HG02642 (cell line): ENCODE data around the gene RSPH10B2.
A peak's percentile ranks its signal among the peaks of the same experiment; 100 is the strongest.
"Not testable (repeated sequence)": the region's sequence is repeated elsewhere in the genome, so short reads cannot be mapped to it uniquely, and the experiment has no call there.

Experiments used
- ATAC-seq: cut with Tn5 transposase; IDR thresholded peaks from one replicate; pipeline ENCODE4 v1.9.1; 2021; ENCODE audit warnings: mild to moderate bottlenecking; ENCODE audit not compliant: unreplicated experiment, poor library complexity

The RSPH10B2 gene

DNA sequence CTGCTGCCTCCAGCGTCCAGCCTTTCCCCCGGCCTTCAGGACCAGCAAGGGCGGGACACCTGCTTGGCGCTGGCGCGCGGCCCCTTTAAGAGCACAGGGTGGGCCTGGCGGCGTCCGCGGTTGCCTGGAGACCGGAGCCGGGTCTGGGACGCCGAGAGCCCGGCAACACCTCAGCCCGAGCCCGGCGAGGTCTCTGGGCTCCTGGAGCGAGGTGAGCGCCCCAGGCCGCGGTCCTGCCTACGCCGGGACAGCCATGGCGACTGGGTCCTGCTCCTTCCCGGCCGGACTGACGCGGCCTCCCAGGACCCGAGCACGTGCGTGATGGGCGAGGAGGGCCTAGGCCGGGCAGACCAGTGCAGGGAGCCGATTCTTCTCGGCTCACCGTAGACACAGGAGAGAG is at the start of gene RSPH10B2:
RSPH10B2 (plus strand) TSS at position 140 of the 400 bp plus-strand sequence. CDS start 3,575 bp downstream, outside the sequence.
- not testable (repeated sequence) for ATAC-seq

DNA sequence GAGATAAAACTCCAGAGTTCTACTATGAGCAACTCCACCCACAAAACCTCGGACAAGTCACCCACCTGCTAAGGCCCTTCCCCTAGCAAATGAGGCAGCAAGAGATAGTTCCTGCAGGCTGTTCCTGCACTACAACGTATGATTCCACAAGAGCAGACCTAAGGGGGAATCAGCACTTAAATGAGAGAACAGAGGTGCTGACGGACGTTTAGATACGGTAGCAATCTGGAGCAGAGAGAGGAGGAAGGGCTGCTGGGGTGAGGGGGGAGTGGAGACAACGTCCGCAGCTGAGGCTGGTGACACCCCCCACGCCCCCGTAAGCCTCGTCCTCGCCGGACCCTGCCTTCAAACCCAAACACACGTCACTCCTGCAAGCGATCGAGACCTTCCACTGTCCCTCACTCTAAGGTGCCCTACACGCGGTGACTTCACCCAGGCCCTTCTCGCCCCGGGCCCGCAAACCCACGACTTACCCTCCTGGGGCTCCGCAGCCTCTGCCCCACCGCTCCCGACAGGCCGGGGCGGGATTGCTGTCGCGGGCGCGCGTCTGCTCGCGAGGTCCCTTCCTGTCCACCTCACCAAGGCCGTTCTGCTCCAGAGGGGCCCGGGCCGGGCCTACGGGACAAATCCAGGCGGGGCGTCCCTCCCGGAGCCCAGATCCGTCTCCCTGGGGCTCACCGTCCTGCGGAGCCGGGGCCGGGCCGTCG is 47.8 kb upstream of the RSPH10B2 start:
- ATAC-seq, result peak; percentile 40

DNA sequence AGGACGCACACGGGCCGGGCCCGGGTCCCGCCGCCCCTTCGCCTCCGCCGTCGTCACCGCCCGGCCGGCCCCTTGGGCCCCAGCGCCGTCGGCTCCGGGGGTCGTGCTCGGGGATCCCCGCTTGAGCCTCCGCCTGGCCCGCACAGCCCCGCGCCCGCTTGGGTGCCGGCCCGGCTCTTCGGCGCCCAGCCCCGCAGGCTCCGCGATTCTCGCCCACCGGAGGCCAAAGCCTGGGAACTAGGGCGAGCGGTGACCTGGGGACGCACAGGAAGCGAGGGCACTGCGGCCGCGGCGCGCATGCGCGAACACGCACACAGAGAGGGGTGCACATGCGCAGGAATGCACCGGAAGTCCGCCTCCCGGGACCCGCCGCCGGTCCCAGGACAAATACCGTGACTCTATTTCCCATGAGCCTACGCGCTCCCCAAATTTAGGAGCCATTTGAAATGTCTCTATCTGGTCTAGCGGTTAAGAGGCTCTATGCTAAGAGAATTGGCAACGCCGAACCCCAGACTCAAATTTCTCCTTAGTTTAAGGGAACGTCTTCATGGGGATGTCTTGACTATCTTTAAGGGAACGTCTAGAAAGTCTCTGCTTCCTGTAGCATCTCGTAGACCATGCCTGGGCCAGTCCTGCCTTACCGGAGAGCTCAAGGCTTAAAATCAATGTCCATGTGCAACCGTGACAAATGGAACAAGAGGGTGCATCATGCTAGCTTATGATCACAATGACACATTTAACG is 47.1 kb upstream of the RSPH10B2 start, which contains the start of gene ZNF12:
ZNF12 (minus strand) TSS at position 282 of the 742 bp plus-strand sequence. CDS start 1,774 bp downstream, outside the sequence.
- ATAC-seq, result peak; percentile 93

DNA sequence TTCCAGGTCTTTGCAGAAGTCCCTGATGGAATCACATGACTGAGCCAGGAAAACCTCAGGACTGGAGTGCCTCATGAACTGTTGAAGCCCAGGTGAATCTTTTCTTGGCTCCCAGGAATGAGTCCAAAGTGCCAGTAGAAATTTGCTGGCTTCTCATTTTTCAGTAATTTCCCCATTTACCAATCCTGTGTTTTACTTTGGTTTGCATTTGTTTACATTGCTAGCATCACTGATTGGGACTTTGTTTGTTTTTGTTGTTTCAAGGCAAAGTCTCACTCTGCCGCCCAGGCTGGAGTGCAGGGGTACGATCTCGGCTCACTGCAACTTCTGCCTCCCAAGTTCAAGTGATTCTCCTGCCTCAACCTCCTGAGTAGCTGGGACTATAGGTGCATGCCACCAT is 45.6 kb upstream of the RSPH10B2 start:
- ATAC-seq, result no peak

DNA sequence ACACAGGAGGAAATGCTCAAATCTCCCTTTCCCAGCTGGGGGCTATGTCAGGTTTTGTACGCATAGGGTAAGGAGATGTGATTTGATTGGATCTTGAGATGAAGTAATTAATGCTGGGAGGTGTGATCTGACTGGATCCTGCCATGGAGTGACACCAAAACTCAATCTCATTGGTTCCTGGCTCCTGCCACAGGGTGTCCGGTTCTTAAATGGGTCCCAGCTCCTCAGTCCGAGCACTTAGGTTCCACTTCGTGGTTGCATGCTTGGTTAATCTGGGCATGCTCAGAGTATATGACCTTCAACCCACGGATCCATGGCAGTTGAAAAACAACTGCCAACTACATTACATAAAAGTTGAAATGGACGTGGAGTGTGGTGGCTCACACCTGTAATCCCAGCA is 44.1 kb upstream of the RSPH10B2 start:
- ATAC-seq, result no peak

DNA sequence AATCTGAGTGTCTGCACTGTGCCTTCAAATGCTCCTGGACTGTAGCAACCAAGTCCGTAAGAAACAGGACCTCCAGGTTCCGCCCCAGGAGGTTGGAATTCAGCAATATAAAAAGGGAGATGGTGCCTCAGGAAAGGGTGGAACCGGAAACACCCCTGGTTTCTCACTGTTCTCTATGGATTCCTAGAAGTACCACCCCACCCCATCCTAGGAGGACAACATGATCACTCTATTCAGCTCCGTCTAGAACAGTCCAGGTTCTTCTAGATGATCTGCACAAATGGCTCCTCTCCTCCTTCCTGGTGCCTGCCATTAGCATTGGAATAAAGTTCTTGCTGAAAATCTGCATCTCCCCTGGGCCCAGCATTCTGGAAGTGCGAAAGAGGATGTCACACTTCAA is 39.5 kb upstream of the RSPH10B2 start:
- no peak for ATAC-seq

DNA sequence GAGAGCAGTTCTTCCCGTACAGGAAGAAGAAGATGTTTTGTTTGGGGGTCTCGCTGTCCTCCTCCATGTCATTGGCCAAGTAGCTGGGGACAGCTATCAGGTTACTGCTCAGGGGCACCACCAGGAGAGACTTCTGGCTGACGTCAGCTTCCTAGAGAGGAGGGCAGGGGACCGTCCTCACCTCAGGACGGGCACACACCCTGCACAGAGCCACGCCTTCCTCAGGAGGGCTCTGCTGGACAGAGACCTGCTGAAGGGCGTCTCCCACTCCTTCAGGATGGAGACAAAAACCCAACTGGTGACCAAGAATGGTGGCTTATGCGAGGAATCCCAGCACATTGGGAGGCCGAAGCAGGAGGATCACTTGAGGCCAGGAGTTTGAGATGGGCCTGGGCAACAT is 38.0 kb upstream of the RSPH10B2 start:
- not testable (repeated sequence) for ATAC-seq

DNA sequence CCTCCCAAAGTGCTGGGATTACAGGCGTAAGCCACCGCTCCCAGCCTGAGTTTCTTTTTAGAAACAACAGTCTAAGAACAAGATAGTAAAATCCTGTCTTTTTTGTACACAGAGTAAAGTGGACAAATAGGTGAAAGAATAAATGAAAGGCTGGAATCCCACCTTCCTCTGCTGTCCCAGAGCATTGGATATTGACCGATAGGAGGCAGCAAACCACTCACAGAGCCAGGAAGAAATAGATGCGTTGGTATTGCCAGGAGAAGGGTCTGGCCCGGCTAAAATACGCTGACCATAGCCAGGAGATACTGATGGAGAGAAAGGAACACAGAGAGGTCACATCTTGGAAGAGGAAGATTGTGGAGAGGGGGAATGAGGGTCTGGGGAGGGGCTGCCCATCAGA is 35.8 kb upstream of the RSPH10B2 start:
- ATAC-seq, result no peak

DNA sequence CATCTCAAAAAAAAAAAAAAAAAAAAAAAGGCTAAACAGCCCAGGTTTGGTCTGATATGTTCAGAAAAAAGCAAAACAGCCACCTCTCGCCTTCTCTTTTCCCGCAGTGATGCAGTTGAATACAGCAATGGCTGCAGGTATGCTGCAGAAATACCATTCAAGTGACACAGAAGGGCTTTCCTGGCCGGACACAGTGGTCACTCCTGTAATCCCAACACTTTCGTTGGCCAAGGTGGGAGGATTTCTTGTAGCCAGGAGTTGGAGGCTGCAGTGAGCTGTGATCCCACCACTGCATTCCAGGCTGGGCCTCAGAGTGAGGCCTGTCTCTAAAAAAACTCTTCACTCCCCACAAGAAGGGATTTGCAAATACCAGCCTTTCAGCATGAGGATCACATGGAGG is 29.6 kb upstream of the RSPH10B2 start:
- not testable (repeated sequence) for ATAC-seq

DNA sequence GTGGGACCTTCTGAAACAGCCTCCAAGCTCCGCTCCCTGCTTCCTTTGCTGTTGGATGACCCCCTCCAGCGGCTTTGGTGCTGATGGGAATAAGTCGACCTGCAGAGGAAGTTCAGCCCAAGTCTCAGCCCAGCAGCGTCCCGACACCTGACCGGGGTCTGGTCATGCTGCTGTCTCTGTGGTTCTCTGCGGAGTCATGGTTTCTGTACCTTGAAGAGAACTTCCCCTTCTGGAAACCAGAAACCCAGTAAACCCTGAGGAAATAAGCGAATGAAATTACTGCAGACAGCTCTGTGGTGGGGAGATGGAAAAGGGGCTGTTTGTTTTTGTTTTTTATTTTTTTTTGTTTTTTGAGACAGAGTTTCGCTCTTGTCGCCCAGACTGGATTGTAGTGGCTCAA is 28.9 kb upstream of the RSPH10B2 start:
- peak; percentile 59 for ATAC-seq

DNA sequence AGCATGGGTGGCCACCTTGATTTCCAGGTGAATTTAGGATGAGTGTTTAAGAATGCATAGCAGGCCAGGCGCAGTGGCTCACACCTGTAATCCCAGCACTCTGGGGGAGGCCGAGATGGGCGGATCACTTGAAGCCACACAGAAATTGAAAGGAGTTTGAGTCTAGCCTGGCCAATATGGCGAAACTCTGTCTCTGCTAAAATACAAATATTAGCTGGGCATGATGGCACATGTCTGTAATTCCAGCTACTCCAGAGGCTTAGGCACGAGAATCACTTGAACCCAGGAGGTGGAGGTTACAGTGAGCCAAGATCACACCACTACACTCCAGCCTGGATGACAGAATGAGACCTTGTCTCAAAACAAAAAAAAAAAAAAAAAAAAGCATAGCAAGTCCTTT is 27.6 kb upstream of the RSPH10B2 start:
- not testable (repeated sequence) for ATAC-seq

DNA sequence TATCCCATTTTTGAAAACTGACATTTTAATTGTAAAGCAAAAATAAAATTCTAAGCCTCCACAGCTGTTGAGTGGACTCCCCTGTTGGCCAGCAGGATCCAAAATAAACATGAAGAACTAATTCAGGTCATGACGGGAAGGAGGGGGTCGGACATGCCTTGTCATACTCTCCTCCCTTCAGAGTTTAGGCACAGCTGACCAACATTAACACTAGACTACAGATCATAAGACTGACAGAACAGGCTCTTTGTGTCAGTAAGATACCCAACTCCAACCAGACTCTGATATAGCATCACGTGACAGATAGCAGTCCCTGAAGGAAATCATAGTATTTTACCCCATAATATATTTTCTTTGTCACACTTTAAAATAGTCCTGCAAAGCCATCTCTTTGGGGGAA is 26.2 kb upstream of the RSPH10B2 start:
- no peak for ATAC-seq

DNA sequence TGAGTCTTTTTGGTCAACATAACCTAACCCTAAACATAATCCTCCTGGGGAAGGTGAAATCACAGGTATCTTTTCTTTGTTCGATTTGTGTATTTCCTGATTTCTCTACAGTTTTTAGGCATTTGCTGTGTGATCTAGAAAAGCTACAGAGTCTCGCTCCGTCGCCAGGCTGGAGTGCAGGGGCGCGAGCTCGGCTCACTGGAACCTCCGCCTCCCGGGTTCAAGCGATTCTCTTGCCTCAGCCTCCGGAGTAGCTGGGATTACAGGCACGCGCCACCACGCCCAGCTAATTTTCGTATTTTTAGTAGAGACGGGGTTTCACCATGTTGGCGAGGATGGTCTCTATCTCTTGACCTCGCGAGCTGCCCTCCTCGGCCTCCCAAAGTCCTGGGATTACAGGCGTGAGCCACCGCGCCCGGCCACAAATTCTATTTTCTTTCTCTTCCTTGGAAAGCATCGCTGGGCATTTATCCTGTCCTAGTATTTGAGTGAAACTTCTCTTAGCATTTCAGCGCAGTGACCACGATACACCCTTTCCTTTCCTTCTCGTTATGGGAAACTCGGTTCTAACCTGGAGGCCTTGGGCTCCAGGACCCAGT is 24.9 kb upstream of the RSPH10B2 start:
- ATAC-seq, result not testable (repeated sequence)

DNA sequence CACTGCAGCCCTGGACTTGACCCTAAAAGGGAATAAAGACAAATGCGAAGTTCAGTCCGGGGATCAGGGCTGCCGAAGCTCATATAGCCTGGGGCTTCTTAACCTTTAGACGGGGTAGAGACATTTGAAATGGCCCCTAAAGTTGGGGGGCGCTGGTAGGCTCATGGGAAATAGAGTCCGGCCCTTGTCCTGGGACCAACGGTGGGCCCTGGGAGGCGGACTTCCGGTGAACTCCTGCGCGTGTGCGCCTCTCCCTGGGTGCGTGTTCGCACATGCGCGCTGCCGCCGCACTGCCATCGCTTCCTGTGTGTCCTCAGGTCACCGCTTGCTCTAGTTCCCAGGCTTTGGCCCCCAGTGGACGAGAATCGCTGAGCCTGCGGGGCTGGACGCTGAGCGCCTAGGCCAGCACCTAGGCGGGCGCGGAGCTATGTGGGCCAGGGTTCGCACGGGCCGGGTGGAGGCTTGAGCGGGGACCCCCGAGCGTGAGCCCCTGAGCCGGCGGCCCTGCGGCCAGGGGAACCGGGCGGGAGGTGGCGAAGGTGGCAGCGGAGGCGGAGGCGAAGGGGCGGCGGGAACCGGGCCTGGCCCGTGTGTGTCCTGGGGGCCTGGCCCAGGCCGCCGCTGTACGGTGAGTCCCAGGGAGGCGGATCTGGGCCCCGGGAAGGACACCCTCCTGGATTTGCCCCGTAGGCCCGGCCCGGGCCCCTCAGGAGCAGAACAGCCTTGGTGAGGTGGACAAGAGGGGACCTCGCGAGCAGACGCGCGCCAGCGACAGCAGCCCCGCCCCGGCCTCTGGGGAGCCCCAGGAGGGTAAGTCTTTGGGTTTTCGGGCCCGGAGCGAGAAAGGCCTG is 24.2 kb upstream of the RSPH10B2 start:
- peak; percentile 94 for ATAC-seq

DNA sequence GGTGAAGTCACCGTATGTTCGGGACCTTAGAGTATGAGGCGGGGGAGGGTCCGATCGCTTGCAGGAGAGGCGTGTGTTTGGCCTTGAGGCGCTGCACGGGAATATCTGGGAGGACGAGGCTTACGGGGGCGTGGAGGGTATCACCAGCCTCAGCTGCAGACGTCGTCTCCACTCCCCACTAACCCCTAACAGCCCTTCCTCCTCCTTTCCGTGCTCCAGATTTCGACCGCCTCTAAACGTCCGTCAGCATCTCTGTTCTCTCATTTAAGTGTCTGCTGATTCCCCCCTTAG is 23.6 kb upstream of the RSPH10B2 start:
- ATAC-seq, result no peak

DNA sequence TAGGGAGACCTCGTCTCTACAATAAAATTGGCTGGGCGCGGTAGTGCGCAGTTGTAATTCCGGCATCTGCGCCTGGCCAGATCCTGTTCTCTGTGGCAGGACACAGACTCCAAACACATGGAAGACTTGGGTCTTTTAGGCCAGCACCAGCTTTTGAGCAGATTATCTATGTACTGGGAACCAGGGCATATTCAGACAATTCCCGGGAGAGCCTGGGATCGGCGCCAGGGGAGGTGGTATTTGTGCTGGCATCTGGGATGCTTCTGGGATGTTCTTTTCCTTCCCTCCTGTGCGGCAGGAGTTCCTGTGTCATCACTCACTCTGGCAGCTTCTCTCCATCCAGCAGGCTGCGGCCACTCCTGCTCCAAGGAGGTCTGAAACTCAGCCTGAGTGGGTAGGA is 15.5 kb upstream of the RSPH10B2 start:
- ATAC-seq, result not testable (repeated sequence)

DNA sequence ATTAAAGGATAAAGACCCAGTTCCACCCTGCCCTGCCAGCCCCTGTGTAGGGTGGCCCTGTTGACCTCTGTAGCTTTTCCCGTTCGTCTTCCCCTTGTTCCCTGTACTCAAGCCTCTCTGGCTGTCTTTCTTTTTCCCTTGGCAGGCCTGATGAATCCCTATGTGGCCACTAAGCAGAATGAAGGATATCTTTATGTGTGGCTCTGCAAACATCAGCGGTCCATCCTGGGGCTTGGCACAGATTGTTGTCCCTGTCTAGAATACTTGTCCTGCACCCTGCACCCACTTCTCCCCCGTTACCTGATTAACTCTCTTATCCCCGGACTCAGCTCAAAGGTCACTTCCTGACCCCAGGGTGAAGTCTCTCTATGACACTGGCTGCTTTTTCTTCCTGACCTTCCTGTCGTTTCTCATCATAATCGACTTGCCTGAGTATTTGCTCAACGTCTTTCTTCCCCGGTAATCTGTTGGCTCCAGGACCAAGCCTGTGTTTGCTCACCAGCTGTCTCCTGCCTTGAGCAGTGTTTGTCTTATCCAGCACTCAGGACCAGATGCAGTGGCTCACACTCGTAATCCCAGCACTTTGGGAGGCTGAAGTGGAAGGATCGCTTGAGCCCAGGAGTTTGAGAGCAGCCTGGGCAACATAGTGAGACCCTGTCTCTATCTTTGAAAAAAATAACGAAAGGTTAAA is 9.3 kb upstream of the RSPH10B2 start:
- ATAC-seq, result not testable (repeated sequence)

DNA sequence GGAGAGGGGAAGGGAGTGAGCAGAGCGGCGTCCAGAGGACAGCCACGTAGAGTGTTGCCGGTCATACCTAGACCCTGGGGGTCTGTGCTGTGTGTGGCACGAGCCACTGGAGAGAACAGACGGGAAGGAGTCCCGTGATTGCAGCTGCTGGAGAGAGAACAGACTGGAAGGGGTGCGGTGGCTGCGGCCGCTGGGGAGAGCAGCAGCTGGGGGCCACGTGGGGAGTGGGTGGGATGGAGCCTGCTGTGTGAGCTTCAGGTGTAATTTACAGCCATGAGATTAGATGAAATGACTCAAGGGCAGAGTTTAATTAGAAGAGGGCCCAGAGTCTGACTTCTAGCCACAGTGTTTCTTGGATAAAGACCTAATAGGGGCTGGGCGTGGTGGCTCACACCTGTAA is 4.6 kb upstream of the RSPH10B2 start:
- ATAC-seq, result not testable (repeated sequence)

DNA sequence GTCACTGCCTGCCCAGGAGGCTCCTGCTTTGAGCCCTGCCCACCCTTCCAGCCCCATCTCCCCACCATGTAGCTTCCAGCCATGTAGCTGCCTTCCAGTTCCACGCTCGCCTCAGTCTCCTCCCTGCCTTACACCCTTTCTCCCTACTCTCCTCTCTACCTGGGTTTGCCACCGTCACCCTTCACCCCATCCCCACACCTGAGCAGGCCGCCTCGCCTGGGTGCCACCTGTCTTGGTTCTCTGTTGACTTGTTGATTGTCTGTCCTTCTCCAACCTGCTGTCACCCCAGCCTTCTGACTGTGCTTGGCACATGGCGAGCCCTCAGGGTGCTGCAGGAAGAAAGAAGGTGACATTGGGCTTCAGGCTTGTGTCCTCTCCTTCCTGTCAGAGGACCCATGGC is 3.7 kb upstream of the RSPH10B2 start:
- ATAC-seq, result not testable (repeated sequence)

DNA sequence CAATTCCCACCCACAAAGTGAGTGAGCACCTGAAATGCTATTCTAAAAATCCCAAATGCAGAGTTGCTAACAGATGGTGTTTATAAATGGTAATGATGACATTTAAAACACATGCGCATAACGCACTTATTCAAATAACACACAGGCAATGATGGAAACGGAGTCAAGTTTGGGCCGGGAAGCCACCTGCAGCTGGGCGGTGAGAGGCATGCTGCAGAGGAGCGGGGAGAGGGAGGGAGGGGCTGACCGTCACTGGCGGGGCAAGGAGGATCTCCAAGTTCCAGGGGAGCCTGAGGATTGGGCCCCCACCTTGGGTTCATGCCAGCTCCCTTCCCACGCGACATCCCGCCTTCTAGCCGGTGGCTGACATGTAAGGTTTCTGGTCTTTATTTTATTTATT is 7.3 kb downstream of the RSPH10B2 start:
- not testable (repeated sequence) for ATAC-seq
